Activated naive CD4-positive, alpha-beta T cell treated with anti-CD3 and anti-CD28 coated beads, Interleukin-2, amount 50 U/mL, for 16 hours (primary cell): ENCODE measurements around the gene FAM185A.
"Not testable (repeated sequence)": the region's sequence is repeated elsewhere in the genome, so short reads cannot be mapped to it uniquely, and the experiment has no call there.

Source experiments
- DNase-seq: peaks from one replicate; pipeline ENCODE4 v3.0.0-alpha.2; 2020

Gene FAM185A

GRCh38 chr7:102780926-102781325 is 32.1 kb downstream of the FAM185A start:
- DNase-seq, result not testable (repeated sequence)

- DNase-seq, result not testable (repeated sequence)
Measured at GRCh38 chr7:102788770-102789169, 40.0 kb downstream of the FAM185A start.

- DNase-seq, result not testable (repeated sequence)
Measured at GRCh38 chr7:102790364-102791100, 41.7 kb downstream of the FAM185A start.

DNA sequence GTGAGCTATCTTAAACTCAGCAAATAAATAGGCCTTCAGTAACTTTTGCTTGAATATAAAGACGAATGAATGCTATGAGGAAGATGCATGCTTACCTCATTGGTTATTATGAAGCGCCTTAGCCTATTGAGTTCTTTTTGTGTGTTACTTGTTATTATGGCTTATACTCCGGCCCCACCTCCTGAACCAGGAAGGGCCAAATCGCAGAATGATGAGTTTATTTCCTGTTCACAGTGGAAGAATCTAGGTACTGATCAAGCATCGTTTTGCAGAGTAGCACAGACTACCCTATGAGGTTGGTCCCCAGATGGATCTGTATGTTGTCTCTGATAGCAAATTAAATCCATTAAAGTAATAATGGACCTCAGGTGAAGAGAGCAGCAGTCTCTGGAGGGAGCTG is 42.6 kb downstream of the FAM185A start:
- DNase-seq, result not testable (repeated sequence)

- DNase-seq, result not testable (repeated sequence)
Measured at GRCh38 chr7:102791831-102792230, 43.0 kb downstream of the FAM185A start.

- not testable (repeated sequence) for DNase-seq
Measured at GRCh38 chr7:102794567-102794966, 45.8 kb downstream of the FAM185A start.

- DNase-seq, result not testable (repeated sequence)
Measured at GRCh38 chr7:102795987-102796595, 47.3 kb downstream of the FAM185A start.

- DNase-seq, result no peak
Measured at GRCh38 chr7:102806613-102807012, 57.8 kb downstream of the FAM185A start.

- DNase-seq, result no peak
Measured at GRCh38 chr7:102810916-102811315, 62.1 kb downstream of the FAM185A start.

GRCh38 chr7:102811942-102812678 is 63.3 kb downstream of the FAM185A start:
- DNase-seq, result no peak

DNA sequence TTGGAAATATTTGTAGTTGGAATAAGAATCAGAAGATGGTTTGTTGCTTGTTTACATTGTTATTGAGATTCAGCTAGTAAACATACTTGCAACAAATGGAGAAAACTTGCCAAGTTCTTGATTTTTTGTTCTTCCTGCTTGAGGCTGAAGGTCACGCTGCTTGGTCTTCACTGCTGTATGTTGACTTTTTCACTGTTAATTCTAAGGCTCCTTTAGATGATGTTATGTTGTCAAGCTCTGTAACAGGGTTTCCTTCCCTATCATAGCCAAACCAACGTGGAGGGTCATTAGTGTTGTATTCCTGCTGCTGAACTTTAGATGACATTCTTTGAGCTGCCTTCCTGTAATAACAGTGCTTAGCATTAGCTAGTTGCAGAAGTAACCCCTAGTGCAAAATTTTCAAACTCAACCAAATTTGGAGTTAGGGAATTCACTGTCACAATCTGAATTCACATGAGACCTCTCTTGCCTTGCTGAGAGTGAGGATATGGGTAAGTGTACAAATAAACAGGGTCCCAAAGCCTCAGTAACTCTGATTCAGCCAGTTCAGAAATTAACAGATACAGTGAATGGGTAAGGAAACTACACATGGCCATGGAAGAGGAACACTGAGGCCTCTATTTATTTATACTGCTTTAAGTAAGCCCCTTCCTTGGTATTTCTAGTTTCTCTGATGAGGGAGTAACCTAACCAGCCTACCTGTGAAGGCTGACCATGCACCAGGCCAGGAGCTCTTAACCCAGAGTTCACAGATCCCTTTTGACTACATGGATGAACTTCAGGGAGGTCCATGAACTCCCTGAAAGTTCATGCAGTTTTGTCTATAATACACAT is 64.6 kb downstream of the FAM185A start:
- DNase-seq, result no peak

- no peak for DNase-seq
Measured at GRCh38 chr7:102814025-102814471, 65.2 kb downstream of the FAM185A start.

- no peak for DNase-seq
Measured at GRCh38 chr7:102817616-102818573, 69.1 kb downstream of the FAM185A start.

DNA sequence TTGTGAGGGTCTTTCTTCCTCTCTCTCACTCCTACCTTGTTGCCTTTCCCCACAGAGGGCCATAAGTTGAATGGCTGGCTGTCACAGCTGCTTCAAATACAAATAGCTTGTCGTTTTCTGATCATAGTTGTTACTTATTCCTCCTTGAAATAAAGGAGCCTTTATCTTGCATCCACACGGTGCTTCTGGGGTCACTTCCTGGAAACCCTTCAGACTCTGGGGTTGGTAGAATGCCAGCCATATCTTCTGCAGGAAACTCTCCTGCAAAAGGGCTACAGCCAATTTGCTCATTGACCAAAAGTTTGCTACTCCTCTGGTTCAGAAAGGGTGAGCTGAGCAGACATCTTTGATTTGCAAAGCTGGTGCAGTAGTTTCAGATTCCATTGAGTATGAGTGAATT is 70.4 kb downstream of the FAM185A start:
- no peak for DNase-seq

GRCh38 chr7:102821994-102822747 is 73.4 kb downstream of the FAM185A start:
- DNase-seq, result no peak

GRCh38 chr7:102823390-102824119 is 74.8 kb downstream of the FAM185A start:
- DNase-seq, result no peak

DNA sequence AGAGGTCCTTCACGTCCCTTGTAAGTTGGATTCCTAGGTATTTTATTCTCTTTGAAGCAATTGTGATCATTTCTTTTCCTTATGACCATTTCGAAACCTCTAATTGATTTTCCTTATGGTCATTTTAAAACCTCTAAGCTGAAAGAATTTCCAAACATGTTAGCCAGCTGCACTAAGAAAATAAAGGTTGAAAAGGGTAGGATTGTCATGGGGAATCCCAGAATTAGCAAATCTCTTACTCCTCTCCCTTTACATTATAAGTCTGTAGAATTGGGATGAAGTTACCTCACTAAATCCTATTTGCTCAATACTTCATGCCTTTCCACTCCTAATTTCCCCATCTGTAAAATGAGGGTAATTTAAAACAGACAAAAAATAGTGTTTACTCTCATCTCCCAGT is 79.5 kb downstream of the FAM185A start:
- no peak for DNase-seq

GRCh38 chr7:102829075-102829474 is 80.3 kb downstream of the FAM185A start:
- no peak for DNase-seq

- DNase-seq, result no peak
Measured at GRCh38 chr7:102830197-102830596, 81.4 kb downstream of the FAM185A start.

GRCh38 chr7:102832674-102833073 is 83.9 kb downstream of the FAM185A start:
- no peak for DNase-seq
